A549 (cell line): ENCODE results near the gene C6orf58.
"Not testable (repeated sequence)": the region's sequence is repeated elsewhere in the genome, so short reads cannot be mapped to it uniquely, and the experiment has no call there.

Experiments
- BCL3 ChIP-seq: fragments of >200 bp; sonication (Bioruptor Twin); formaldehyde crosslinking; IDR thresholded peaks from 3 replicates; pipeline ENCODE4 v1.6.1; 2016
- CHD2 ChIP-seq: fragments of 150-350 bp; IDR thresholded peaks from 2 replicates; pipeline ENCODE4 v1.6.1; 2014; ENCODE audit warnings: low read length; ENCODE audit not compliant: partially characterized antibody
- CTCF ChIP-seq: fragments of >200 bp; sonication (Bioruptor Twin); formaldehyde crosslinking; IDR thresholded peaks from 3 replicates; pipeline ENCODE4 v1.5.1; 2016
- FOSL2 ChIP-seq, 2 experiments: fragments of 450-650 bp in 1 of 2; fragments of >200 bp in 1 of 2; sonication (Bioruptor Twin) in 1 of 2; formaldehyde crosslinking; IDR thresholded peaks; 2 replicates each; pipeline versions ENCODE4 v1.5.0 to v1.6.1; 2016 to 2020; ENCODE audit warnings: mild to moderate bottlenecking in 1 of 2, moderate library complexity in 1 of 2
- GATA3 ChIP-seq: IDR thresholded peaks from 2 replicates; pipeline ENCODE4 v1.6.1; 2012; ENCODE audit warnings: borderline replicate concordance
- MAFK ChIP-seq: fragments of 450-650 bp; IDR thresholded peaks from 2 replicates; pipeline ENCODE4 v1.6.1; 2014; ENCODE audit not compliant: partially characterized antibody
- NR3C1 ChIP-seq: fragments of >200 bp; sonication (Bioruptor Twin); formaldehyde crosslinking; IDR thresholded peaks from 3 replicates; pipeline ENCODE4 v1.6.1; 2017
- POLR2A ChIP-seq: IDR thresholded peaks from 2 replicates; pipeline ENCODE4 v1.6.1; 2012; ENCODE audit warnings: mild to moderate bottlenecking, low read length
- RCOR1 ChIP-seq: fragments of 150-350 bp; IDR thresholded peaks from 2 replicates; pipeline ENCODE4 v1.6.1; 2014; ENCODE audit warnings: antibody characterized with exemption, low read length, low read depth
- RNF2 ChIP-seq: fragments of 200-600 bp; sonication (generic); IDR thresholded peaks from 2 replicates; pipeline ENCODE4 v1.6.1; 2016; ENCODE audit warnings: low read depth, mild to moderate bottlenecking, antibody characterized with exemption, moderate library complexity, borderline replicate concordance
- ZNF302 ChIP-seq: fragments of 250-450 bp; sonication (Bioruptor Pico); IDR thresholded peaks from 2 replicates; pipeline ENCODE4 v1.9.0; 2021; ENCODE audit warnings: inconsistent platforms, mild to moderate bottlenecking, moderate library complexity

GRCh38 chr6:127593456-127593855, 16.5 kb downstream of the C6orf58 start:
- not testable (repeated sequence) for TF ChIP-seq GATA3; FOSL2 (IDR thresholded peaks at IDR 0.05); FOSL2 (CRISPR knock-in tag; IDR thresholded peaks at IDR 0.05); POLR2A; RCOR1; NR3C1; ZNF302 (CRISPR knock-in tag); RNF2; CHD2; BCL3; MAFK; CTCF
